H1 (cell line): ENCODE measurements around the gene IFNG. TPM values are rescaled to one million over a fixed set of nuclear protein-coding genes. Genes with fewer than 3 reads are reported as not detected.

Source experiments
- CTCF ChIA-PET: fragments of 300-600 bp; sonication (Branson Sonifier 250); formaldehyde crosslinking; loops from one replicate; lab custom pipeline; 2021; ENCODE audit not compliant: partially characterized antibody; lab: Charles Lee
- POLR2A ChIA-PET: fragments of 300-600 bp; sonication (Branson Sonifier 250); formaldehyde crosslinking; loops from one replicate; lab custom pipeline; 2021; ENCODE audit warnings: inconsistent platforms; ENCODE audit not compliant: partially characterized antibody; lab: Charles Lee
- DNase-seq, 2 experiments: peaks; one replicate each; pipeline versions ENCODE4 v3.0.0 to v3.0.0-alpha.2; 2010 to 2022; ENCODE audit warnings: low spot score in 2 of 2, low read depth in 1 of 2, mixed read lengths in 1 of 2
- FAIRE-seq: peaks from 2 replicates; lab custom pipeline; 2011; peaks lifted over from hg19 to GRCh38; lab: Jason Lieb, UNC
- H2AFZ ChIP-seq: 2 replicates; pipeline ENCODE4 v1.8.1; 2012; ENCODE audit warnings: low read length, inconsistent platforms
- H2AK5ac ChIP-seq: 2 replicates; pipeline ENCODE4 v1.6.1; 2013; ENCODE audit warnings: low read depth, low read length
- H2BK120ac ChIP-seq: replicated peaks from 2 replicates; pipeline ENCODE3; 2013; ENCODE audit warnings: low read depth, low read length, inconsistent platforms
- H2BK12ac ChIP-seq: 2 replicates; pipeline ENCODE4 v1.6.1; 2013; ENCODE audit warnings: low read depth, low read length
- H2BK15ac ChIP-seq: 2 replicates; pipeline ENCODE4 v1.6.1; 2013; ENCODE audit warnings: low read length
- H2BK20ac ChIP-seq: 2 replicates; pipeline ENCODE4 v1.6.1; 2013; ENCODE audit warnings: low read length
- H2BK5ac ChIP-seq: 2 replicates; pipeline ENCODE4 v1.6.1; 2013; ENCODE audit warnings: low read depth, low read length
- H3K14ac ChIP-seq: 2 replicates; pipeline ENCODE4 v1.6.1; 2013; ENCODE audit warnings: inconsistent platforms; ENCODE audit not compliant: insufficient read length
- H3K18ac ChIP-seq: 2 replicates; pipeline ENCODE4 v1.6.1; 2013; ENCODE audit warnings: low read length; ENCODE audit errors: extremely low read depth
- H3K23ac ChIP-seq: 2 replicates; pipeline ENCODE4 v1.6.1; 2013; ENCODE audit warnings: inconsistent platforms; ENCODE audit not compliant: insufficient read length
- H3K23me2 ChIP-seq: 2 replicates; pipeline ENCODE4 v1.6.1; 2013; ENCODE audit warnings: low read depth, low read length
- H3K27ac ChIP-seq: 2 replicates; pipeline ENCODE4 v1.6.1; 2011; ENCODE audit warnings: low read depth, low read length, inconsistent platforms
- H3K27me3 ChIP-seq, 4 experiments: replicated peaks in 1 of 4; 1 replicate in 1 of 4; 2 replicates in 3 of 4; pipeline versions ENCODE4 v1.6.1 to v1.8.1; 2011 to 2013; ENCODE audit warnings: low read length in 3 of 4, mild to moderate bottlenecking in 3 of 4, inconsistent platforms in 2 of 4, mixed read lengths in 2 of 4, moderate library complexity in 1 of 4; ENCODE audit not compliant: control insufficient read depth in 3 of 4, insufficient read depth in 3 of 4; ENCODE audit errors: extremely low read depth in 1 of 4
- H3K36me3 ChIP-seq, 4 experiments: 2 replicates each; pipeline versions ENCODE4 v1.6.1 to v1.8.1; 2011 to 2013; ENCODE audit warnings: mild to moderate bottlenecking in 4 of 4, low read length in 3 of 4, moderate library complexity in 2 of 4, control low read depth in 1 of 4, inconsistent platforms in 1 of 4; ENCODE audit not compliant: insufficient read depth in 4 of 4, control insufficient read depth in 2 of 4
- H3K4ac ChIP-seq: replicated peaks from 2 replicates; pipeline ENCODE3; 2013; ENCODE audit warnings: low read length, low read depth, mixed read lengths, inconsistent platforms; ENCODE audit not compliant: insufficient read length
- H3K4me1 ChIP-seq, 4 experiments: replicated peaks in 1 of 4; 1 replicate in 1 of 4; 2 replicates in 3 of 4; pipeline versions ENCODE4 v1.6.1 to v1.8.1; 2011 to 2013; ENCODE audit warnings: low read length in 3 of 4, inconsistent platforms in 2 of 4, mixed read lengths in 1 of 4; ENCODE audit not compliant: insufficient read depth in 4 of 4, control insufficient read depth in 3 of 4
- H3K4me2 ChIP-seq, 2 experiments: 2 replicates each; pipeline versions ENCODE4 v1.6.1 to v1.8.1; 2011 to 2013; ENCODE audit warnings: low read depth in 2 of 2, low read length in 2 of 2, control low read depth in 1 of 2, inconsistent platforms in 1 of 2, mild to moderate bottlenecking in 1 of 2; ENCODE audit not compliant: insufficient read depth in 1 of 2
- H3K4me3 ChIP-seq, 4 experiments: fragments of 200-600, 300-600 bp in 1 of 4; sonication (generic), shearing (Covaris generic), sonication (Bioruptor Twin) in 1 of 4; 2 replicates each; pipeline versions ENCODE4 v1.5.1 to v1.8.1; 2011 to 2016; ENCODE audit warnings: low read length in 4 of 4, low read depth in 3 of 4, control low read depth in 2 of 4, inconsistent platforms in 2 of 4, mild to moderate bottlenecking in 2 of 4, mixed read lengths in 1 of 4, moderate library complexity in 1 of 4; ENCODE audit not compliant: insufficient read depth in 2 of 4; ENCODE audit errors: extremely low read depth in 1 of 4
- H3K56ac ChIP-seq: replicated peaks from 2 replicates; pipeline ENCODE3; 2013; ENCODE audit warnings: low read depth, mild to moderate bottlenecking, mixed read lengths, low read length, inconsistent platforms; ENCODE audit not compliant: insufficient read length
- H3K79me1 ChIP-seq: 2 replicates; pipeline ENCODE4 v1.6.1; 2013; ENCODE audit warnings: low read depth, low read length, control low read depth
- H3K79me2 ChIP-seq, 2 experiments: 2 replicates each; pipeline versions ENCODE4 v1.6.1 to v1.8.1; 2012 to 2013; ENCODE audit warnings: low read length in 2 of 2, mild to moderate bottlenecking in 2 of 2, inconsistent platforms in 1 of 2; ENCODE audit not compliant: insufficient read depth in 2 of 2, control insufficient read depth in 1 of 2
- H3K9ac ChIP-seq, 4 experiments: replicated peaks in 1 of 4; 1 replicate in 1 of 4; 2 replicates in 3 of 4; pipeline versions ENCODE4 v1.6.1 to v1.8.1; 2011 to 2013; ENCODE audit warnings: low read depth in 3 of 4, low read length in 3 of 4, control low read depth in 2 of 4, mild to moderate bottlenecking in 2 of 4, moderate library complexity in 2 of 4, inconsistent platforms in 1 of 4; ENCODE audit errors: extremely low read depth in 1 of 4
- H3K9me3 ChIP-seq, 2 experiments: 2 replicates each; pipeline versions ENCODE4 v1.6.1 to v1.8.1; 2012 to 2013; ENCODE audit warnings: mild to moderate bottlenecking in 2 of 2, moderate library complexity in 2 of 2, control low read depth in 1 of 2, inconsistent platforms in 1 of 2, low read depth in 1 of 2, low read length in 1 of 2, mixed read lengths in 1 of 2; ENCODE audit not compliant: insufficient read depth in 2 of 2
- H4K20me1 ChIP-seq, 2 experiments: replicated peaks in 1 of 2; 2 replicates each; pipeline versions ENCODE3 to v1.8.1; 2011 to 2013; ENCODE audit warnings: inconsistent platforms in 2 of 2, low read length in 2 of 2, mild to moderate bottlenecking in 1 of 2; ENCODE audit not compliant: insufficient read depth in 2 of 2, control insufficient read depth in 1 of 2
- H4K5ac ChIP-seq: 2 replicates; pipeline ENCODE4 v1.6.1; 2013; ENCODE audit warnings: low read length, low read depth, mixed read lengths, inconsistent platforms; ENCODE audit not compliant: insufficient read length
- H4K8ac ChIP-seq: 2 replicates; pipeline ENCODE4 v1.8.0; 2013; ENCODE audit warnings: mild to moderate bottlenecking, moderate library complexity, low read length, inconsistent platforms; ENCODE audit not compliant: insufficient read depth; ENCODE audit errors: extremely low read depth
- H4K91ac ChIP-seq: replicated peaks from 2 replicates; pipeline ENCODE3; 2013; ENCODE audit warnings: low read length, mixed read lengths, inconsistent platforms; ENCODE audit not compliant: insufficient read length
- CTBP2 ChIP-seq: IDR thresholded peaks from 2 replicates; pipeline ENCODE4 v1.7.0; 2011; ENCODE audit warnings: borderline replicate concordance, mild to moderate bottlenecking, moderate library complexity, mixed read lengths, low read length; ENCODE audit not compliant: insufficient read depth, insufficient read length
- NANOG ChIP-seq: IDR thresholded peaks from 2 replicates; pipeline ENCODE4 v1.6.1; 2011; ENCODE audit warnings: low read length, low read depth, mild to moderate bottlenecking, inconsistent platforms; ENCODE audit not compliant: insufficient read depth, poor library complexity, severe bottlenecking
- SAP30 ChIP-seq: fragments of 300-600 bp; sonication (generic); IDR thresholded peaks from 2 replicates; pipeline ENCODE4 v1.7.1; 2012; ENCODE audit warnings: low read length, moderate library complexity, mild to moderate bottlenecking, inconsistent platforms; ENCODE audit not compliant: insufficient read depth, insufficient replicate concordance
- WGBS, 2 experiments: shearing (Covaris generic) in 1 of 2; methylation state at CpG; one replicate each; pipeline versions ENCODE4 v1.1.6 to v1.1.7; 2013 to 2015; ENCODE audit warnings: low lambda C conversion rate in 2 of 2, mixed read lengths in 2 of 2, inconsistent platforms in 1 of 2, low coverage in 1 of 2, missing lambda C conversion rate in 1 of 2; ENCODE audit not compliant: insufficient replicate concordance in 2 of 2, insufficient coverage in 1 of 2, insufficient read length in 1 of 2; ENCODE audit errors: extremely low coverage in 1 of 2, missing lambda C conversion rate in 1 of 2; 5-methylcytosine and 5-hydroxymethylcytosine counted together
- polyA plus RNA-seq, 7 experiments: library from polyadenylated mRNA; depleted of rRNA in 3 of 7; stranded (reverse) in 5 of 7; unstranded in 2 of 7; fragments of >200 nt in 5 of 7; fragments of 200-250 nt in 2 of 7; gene quantifications; 1 replicate in 5 of 7; 2 replicates in 1 of 7; 4 replicates in 1 of 7; pipeline versions ENCODE4 v1.2.1 to v1.2.3, GENCODE V29; 2011 to 2013; ENCODE audit warnings: missing spikeins in 2 of 7, mixed read lengths in 2 of 7
- total RNA-seq: library from RNA; stranded (reverse); fragmentation: NEBNext Ultra II Directional; extraction: Animal tissue kit (Norgen Biotek cat#: 25700); gene quantifications from 2 replicates; pipeline ENCODE4 v1.2.1, GENCODE V29; 2021

The IFNG gene
- total and polyA plus RNA-seq, 2 of the 8 experiments (the other 6 are each of a cell fraction or from before 2014, with no cell fraction given): not detected

DNA sequence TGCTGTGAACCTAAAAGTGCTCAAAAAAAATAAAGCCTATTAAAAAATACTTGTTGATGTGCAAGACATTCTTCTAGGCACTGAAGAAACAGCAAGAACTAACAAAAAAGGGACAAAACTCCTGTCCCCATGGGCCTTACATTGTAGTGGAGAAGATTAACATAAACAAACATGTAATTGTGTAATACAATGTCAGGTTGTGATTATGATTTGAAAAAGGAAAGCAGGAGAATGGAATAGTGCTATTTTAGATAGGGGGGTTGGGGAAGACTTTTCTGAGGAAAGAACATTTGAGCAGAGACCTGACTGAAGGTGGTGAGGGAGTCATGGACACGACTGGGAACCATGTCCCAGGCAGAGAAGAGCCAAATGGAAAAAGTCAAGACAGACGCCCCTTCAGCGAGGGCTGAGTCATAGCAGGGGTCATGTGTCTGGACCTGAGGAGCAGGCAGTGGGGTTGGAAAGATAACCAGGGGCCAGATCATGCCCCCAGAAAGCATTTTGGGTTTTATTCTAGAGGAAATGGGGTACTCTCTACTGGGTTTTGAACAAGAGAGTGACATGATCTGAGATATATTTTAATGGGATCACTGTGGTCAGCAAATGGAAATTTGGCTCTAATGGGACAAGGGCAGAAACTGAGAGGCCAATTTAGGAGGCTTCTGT lies 19.4 kb upstream of the IFNG start:
- POLR2A ChIA-PET: no interaction called here
- Histone ChIP-seq H3K23ac (no peak overlapping the region), H3K18ac (no peak overlapping the region), H3K9me3 (no peaks in the 10 kb centered on the region), H2AK5ac (no peak overlapping the region), H3K36me3 (no peaks in the 10 kb centered on the region), H2AFZ (no peak overlapping the region), H4K5ac (no peak overlapping the region), H4K8ac (no peak overlapping the region), H3K79me2 (no peaks in the 10 kb centered on the region), H3K23me2 (no peaks in the 10 kb centered on the region), H3K4me3 (no peak overlapping the region), H2BK120ac (no peak overlapping the region), H2BK20ac (no peak overlapping the region), H3K27me3 (no peaks in the 10 kb centered on the region), H3K4me2 (no peak overlapping the region), H3K79me1 (no peaks in the 10 kb centered on the region), H3K9ac (no peak overlapping the region), H3K4me1 (no peaks in the 10 kb centered on the region), H4K20me1 (no peaks in the 10 kb centered on the region), H3K27ac (no peak overlapping the region), H2BK12ac (no peak overlapping the region), H3K4ac (no peak overlapping the region), H3K56ac (no peak overlapping the region), H4K91ac (no peak overlapping the region), H2BK5ac (no peak overlapping the region), H2BK15ac (no peak overlapping the region), H3K14ac (no peak overlapping the region)
- WGBS, 2 experiments: 90% methylated on average over 3 of the region's 3 CpGs; no CpG with 5 or more reads in 1 of the 2 experiments
- FAIRE-seq: no peak
- no peak for DNase-seq
- CTCF ChIA-PET: interaction anchor here (1.0 to 2.0 kb wide), 2 partner anchors 18 to 138 kb away, joined by 3 to 5 read pairs; no protein-coding TSS in a partner anchor
- TF ChIP-seq SAP30 (no peak), NANOG (no peak), CTBP2 (no peak)
